ENCODE data around the gene SLC39A11.

- TF ChIP-seq CTCF (IDR thresholded peaks at IDR 0.05; ENCODE audit: low read depth, low read length, missing input control) (no peak), RAD21 (IDR thresholded peaks at IDR 0.05) (no peak), SP1 (IDR thresholded peaks at IDR 0.05) (no peak), GABPA (IDR thresholded peaks at IDR 0.05 in 1 of 2, conservative IDR thresholded peaks at IDR 0.05 in 1 of 2) (no peak), RXRA (IDR thresholded peaks at IDR 0.05) (no peak), FOXA1 (IDR thresholded peaks at IDR 0.05) (no peak), TAF1 (conservative IDR thresholded peaks at IDR 0.05) (no peak), HNF4A (conservative IDR thresholded peaks at IDR 0.05) (no peak), ATF3 (IDR thresholded peaks at IDR 0.05) (no peak), REST (IDR thresholded peaks at IDR 0.05) (no peak), HNF4G (IDR thresholded peaks at IDR 0.05) (no peak), ZBTB33 (IDR thresholded peaks at IDR 0.05) (no peak), EGR1 (IDR thresholded peaks at IDR 0.05; ENCODE audit: low read depth in 2 of 2) (no peak)
- TF ChIP-seq, protein P1, sequence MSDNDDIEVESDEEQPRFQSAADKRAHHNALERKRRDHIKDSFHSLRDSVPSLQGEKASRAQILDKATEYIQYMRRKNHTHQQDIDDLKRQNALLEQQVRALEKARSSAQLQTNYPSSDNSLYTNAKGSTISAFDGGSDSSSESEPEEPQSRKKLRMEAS (IDR thresholded peaks at IDR 0.05), result no peak
These were observed 362.4 kb downstream of the SLC39A11 start for GRCh38 chr17:72730077-72730476.
